ENCODE measurements around the gene PCF11.
"Not testable (repeated sequence)": the region's sequence is repeated elsewhere in the genome, so short reads cannot be mapped to it uniquely, and the experiment has no call there.

PCF11 gene, protein sequence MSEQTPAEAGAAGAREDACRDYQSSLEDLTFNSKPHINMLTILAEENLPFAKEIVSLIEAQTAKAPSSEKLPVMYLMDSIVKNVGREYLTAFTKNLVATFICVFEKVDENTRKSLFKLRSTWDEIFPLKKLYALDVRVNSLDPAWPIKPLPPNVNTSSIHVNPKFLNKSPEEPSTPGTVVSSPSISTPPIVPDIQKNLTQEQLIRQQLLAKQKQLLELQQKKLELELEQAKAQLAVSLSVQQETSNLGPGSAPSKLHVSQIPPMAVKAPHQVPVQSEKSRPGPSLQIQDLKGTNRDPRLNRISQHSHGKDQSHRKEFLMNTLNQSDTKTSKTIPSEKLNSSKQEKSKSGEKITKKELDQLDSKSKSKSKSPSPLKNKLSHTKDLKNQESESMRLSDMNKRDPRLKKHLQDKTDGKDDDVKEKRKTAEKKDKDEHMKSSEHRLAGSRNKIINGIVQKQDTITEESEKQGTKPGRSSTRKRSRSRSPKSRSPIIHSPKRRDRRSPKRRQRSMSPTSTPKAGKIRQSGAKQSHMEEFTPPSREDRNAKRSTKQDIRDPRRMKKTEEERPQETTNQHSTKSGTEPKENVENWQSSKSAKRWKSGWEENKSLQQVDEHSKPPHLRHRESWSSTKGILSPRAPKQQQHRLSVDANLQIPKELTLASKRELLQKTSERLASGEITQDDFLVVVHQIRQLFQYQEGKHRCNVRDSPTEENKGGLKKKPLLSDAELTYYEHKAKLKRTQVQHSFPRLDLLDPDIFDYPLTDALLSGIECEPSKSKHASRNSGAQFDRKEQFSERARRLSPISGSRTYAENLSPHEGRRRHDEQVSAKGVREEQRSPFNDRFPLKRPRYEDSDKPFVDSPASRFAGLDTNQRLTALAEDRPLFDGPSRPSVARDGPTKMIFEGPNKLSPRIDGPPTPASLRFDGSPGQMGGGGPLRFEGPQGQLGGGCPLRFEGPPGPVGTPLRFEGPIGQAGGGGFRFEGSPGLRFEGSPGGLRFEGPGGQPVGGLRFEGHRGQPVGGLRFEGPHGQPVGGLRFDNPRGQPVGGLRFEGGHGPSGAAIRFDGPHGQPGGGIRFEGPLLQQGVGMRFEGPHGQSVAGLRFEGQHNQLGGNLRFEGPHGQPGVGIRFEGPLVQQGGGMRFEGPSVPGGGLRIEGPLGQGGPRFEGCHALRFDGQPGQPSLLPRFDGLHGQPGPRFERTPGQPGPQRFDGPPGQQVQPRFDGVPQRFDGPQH (N-terminal part only)

DNA sequence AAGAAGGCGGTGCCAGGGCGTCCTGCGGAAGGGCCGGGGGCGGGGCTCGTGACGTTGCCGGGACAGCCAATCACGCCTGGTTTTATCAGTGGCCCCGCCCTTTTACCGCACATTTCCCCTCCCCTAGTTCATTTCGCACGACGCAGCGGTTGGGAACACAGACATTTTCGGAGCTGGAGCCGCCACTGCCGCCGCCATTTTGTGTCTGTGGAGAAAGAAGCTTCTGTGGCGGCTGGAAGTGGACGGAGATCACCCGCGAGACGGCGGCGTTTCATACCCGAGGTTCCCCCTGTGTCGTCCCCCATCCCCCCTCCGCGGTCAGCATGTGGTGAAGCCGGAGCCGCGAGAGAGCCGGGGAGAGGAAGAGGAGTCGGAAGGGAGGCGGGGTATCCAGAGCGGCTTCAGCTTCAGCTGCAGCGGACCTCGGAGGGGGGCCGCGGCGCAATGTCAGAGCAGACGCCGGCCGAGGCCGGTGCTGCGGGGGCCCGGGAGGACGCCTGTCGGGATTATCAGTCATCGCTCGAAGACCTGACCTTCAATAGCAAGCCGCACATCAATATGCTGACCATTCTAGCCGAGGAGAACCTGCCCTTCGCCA, at the start of gene PCF11:
TSS of gene PCF11 (plus strand) at position 136 of the 598 bp plus-strand sequence. CDS start at position 445, 309 bp downstream.
- DNase-seq (ENCODE audit: low read depth) = no peak

DNA sequence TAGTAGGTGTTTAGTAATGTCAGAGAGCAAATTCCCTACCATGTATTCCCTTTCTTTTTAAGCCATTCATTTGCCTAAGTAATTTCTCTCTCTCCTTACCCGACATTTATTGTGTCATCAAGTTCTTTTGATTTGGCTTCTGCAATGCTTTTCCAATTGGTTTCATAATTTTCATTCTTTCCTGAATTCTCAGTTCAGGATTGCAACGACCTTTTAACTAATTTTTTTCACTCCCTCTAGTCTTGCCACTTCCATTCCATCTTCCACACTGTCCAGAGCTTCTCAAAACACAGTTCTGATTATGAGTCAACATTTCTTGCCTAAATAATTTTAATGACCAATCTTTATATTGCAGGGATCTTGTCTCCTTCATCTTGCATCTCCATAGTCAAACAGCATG, 44.0 kb upstream of the PCF11 start:
- no peak for DNase-seq (ENCODE audit: low read depth)

DNA sequence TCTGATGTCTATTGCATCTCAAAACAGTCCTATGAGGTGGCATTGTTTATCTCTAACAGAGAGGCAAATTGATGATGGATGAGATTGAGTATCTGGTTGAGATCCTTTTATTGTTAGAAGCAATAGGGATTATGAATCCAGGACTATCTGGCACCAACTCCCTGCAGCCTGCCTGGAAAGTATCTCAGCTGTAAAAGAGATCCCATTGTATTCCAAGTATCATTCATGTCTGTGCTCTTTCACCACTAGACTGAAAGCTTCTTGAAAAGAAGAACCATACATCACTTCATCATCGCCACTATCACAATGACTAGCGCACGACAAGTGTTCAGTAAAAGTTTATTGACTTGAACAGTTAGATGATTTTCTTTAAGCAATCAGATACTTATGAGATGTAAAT, 41.9 kb upstream of the PCF11 start:
- DNase-seq (ENCODE audit: low read depth) = no peak

DNA sequence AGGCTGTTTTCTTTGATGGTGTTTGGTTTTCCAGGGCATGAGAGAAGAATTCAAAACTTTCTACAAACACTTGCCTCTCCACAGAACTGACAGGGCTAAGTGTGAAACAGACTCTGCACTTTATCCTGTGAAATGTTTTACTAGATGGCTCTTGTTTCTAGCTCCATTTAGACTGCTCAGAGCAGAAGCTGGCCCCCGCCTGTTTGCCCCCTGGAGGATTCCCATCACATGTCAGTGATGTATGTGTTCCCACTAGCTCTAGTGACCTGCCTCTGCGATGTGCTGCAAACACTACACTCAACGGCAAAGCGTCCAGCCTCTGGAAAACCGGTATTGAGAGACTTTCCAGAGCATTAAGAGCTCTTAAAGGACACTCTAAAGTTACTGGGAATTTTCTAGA, 41.4 kb upstream of the PCF11 start:
- DNase-seq (ENCODE audit: low read depth) = no peak

DNA sequence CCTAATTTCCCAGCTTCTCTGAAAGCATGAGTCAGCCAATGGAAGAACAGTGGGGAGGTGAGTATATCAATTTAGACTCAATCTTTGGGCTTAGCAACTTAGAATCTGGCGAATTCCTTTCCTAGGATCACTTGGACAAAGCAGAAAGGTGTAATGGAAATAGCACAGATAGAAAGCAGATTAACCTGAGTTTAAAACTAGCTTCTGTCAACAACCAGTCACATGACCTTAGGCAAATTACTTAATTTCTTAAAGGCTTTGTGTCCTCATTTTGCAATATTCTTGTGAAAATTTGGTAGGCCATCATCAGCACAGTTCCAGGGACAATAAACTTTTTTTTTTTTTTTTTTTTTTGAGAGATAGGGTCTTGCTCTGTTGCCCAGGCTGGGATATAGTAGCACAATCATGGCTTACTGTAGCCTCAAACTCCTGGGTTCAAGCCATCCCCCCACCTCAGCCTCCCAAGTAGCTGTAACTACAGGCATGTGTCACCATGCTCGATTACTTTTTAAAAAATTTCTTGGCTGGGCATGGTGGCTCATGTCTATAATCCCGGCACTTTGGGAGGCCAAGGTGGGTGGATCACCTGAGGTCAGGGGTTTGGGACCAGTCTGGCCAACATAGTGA, 40.8 kb upstream of the PCF11 start:
- DNase-seq (ENCODE audit: low read depth) = no peak

DNA sequence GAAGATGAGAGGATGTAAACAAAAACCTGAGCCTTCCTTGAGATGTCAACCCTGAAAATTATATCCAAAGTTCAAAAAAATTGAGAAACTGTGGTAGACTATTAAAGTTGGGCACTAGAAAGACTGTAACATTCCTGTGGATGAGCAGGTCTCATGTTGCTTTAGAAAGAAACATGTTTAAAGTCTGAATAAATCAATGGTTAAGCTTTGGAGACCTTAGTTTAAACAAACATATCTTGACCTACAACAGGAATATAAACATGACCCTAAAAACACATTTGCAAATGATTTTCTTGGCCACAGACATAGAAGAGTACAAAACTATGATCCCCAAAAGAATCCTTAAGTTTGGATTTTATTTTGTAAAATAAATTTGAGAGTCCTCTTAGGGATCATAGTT, 38.1 kb upstream of the PCF11 start:
- no peak for DNase-seq (ENCODE audit: low read depth)

DNA sequence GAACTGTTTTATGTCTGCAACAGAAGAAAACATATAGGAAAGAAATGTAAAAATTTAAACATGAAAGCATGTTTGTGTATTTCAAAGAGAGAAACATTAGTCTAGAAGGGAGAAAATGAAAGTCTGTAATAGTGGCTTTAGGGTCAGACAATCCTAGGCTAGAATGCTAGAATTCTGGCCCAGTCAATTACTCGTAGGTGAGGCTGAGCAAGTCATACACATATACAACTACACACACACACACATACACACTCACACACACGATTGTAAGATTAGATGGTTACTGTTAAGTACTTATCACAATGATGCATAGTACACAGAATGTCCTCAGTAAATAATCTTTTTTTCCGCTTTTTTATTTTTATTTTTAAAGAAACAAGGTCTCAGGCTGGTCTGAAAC, 37.7 kb upstream of the PCF11 start:
- DNase-seq (ENCODE audit: low read depth) = no peak

DNA sequence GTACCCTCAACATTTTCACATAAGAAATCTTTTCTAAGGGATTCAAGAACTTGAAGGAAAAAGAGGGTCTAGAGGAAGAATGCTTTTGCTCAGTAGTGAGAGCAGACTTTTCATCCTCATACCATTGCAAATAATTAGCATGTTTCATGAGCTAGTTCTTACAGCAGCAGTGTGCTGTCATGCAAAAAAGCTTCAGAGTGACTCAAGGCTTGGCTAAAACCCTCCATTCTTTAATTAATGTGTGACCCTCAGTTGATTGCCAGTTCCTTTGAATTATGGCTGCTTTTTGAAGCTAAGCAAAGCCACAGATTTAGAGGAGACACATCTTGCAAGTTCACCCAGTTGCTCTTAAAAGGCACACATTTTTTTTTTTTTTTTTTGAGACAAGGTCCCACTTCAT, 36.6 kb upstream of the PCF11 start:
- no peak for DNase-seq (ENCODE audit: low read depth)

DNA sequence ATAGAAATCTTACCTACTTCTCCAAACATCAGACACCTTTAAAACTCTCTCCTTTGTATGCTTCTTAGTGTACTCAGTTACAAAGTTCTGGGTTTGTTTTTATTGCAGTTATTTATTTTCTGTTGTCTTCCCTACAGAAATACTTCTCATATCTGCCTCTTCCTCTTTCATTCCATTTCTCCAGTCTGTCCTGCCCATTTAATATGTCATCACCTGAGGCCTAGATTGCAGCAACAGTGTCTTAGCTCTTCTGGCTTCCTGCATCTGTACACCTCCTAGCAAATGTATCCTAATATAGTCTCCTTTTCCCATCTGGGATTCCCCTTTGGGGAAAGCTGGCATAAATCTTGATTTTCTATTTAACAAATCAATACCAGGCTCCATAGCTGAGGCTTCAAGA, 34.9 kb upstream of the PCF11 start:
- no peak for DNase-seq (ENCODE audit: low read depth)

DNA sequence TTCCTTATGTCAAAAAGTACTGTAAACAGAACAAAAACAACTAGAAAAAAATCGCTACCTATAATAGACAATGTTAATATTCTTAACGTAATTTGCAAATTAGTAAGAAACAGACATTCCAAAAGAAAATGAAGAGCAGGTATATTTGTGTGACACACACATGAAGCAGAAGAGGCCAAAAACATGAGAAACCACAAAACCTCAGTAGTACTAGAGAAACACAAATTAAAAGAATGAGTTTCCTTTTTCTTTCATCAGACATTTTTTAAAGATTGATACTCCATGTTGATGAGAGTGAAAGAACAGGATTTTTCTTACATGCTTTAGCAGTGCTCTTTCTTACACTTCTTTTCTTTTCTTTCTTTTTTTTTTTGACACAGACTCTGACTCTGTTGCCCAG, 34.2 kb upstream of the PCF11 start:
- no peak for DNase-seq (ENCODE audit: low read depth)

DNA sequence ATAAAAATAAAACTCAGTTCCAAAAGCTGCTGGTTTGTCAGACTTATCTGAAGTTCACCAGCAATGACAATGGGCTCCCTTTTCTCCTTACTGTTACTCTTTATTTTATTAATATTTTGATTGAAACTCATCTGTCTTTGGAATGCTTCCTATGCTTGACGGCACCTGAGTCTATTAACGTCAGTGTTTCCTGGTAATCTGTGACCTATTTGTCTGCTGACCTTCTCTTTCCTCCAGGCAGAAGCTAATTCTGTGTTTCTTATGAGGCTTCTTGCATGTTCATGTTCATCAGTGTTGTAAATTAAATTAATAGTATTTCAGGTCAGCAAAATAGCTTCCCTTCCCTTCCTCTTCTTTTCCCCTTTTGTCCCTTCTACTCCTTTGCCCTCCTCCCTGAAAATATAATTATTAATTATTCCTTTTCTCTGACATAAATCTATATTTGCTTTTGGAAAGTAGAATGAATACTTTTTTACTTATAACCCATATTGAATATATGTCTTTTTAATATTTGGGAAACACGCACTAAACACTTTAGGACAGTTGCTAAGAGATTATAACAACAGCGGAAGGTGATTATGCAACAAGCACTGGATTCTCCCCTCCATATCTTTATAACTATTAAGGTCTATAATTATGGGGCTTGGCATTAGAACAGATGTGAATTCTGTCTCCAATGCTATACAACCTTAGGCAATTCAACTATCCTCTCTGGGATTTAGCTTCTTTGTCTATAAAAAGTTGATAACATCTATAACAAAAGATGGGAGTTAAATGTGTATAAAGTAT, 32.1 kb upstream of the PCF11 start:
- no peak for DNase-seq (ENCODE audit: low read depth)

DNA sequence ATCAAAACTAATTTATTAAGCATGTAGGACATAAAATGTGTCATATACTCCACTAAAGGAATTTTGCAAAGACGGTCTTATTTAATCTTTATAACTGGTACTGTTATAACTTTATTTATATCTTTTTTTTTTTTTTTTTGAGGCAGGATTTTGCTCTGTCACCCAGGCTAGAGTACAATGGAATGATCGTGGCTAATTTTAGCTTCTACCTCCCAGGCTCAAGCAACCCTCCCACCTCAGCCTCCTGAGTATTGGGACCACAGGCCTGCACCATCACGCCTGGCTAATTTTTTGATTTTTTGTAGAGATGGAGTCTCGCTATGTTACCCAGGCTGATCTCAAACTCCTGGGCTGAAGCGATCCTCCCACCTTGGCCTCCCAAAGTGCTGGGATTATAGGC, 31.4 kb upstream of the PCF11 start:
- DNase-seq (ENCODE audit: low read depth) = no peak

DNA sequence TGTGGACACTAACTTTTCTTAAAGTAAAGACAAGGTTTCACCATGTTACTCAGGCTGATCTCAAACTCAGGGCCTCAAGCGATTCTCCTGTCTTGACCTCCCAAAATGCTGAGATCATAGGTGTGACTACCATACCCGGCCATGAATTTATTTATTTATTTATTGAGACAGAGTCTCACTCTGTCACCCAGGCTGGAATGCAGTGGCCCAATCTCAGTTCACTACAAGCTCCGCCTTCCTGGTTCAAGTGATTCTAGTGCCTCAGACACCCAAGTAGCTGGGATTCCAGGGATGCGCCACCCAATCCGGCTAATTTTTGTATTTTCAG, 29.7 kb upstream of the PCF11 start:
- DNase-seq (ENCODE audit: low read depth) = no peak

DNA sequence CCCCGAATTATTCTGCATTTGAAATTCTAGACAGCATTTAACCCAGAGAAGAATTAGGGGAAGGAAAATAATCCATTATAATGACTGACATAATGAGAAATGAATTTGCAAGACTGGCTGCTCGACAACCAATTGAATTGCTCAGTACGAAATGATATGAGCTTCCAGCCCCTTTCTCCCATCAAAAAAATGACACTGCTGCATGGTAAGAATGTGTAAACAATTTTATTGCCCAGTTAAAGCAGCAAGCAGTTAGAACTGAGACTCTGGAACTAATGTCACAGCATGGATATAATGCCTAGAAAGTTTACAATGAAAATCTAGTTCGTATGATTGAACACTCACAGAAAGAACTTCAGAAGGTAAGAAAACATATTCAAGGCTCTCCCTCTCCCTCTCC, 24.7 kb upstream of the PCF11 start:
- DNase-seq (ENCODE audit: low read depth) = no peak

DNA sequence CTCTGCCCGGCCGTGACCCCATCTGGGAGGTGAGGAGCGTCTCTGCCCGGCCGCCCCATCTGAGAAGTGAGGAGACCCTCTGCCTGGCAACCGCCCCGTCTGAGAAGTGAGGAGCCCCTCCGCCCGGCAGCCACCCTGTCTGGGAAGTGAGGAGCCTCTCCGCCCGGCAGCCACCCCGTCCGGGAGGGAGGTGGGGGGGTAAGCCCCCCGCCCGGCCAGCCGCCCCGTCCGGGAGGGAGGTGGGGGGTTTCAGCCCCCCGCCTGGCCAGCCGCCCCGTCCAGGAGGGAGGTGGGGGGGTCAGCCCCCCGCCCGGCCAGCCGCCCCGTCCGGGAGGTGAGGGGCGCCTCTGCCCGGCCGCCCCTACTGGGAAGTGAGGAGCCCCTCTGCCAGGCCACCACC, 23.7 kb upstream of the PCF11 start:
- not testable (repeated sequence) for DNase-seq (ENCODE audit: low read depth)

DNA sequence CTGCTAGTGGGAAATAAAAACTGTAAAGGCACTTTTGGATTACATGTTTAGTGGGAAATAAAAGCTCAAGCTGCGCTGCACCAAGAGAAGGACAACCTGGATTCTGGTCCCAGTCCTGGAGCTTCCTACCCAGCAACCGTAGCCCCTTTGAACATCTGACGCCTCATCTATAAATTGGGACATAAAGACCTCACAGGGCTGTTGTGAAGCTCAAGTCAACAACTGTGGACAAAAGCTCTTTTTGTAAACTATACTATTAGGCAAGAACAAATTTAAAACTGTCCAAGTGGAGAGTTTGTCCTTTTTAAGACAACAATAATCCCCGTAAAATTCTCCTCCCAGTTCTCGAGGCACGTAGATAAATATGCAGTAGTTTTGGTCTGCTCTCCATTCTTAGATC, 17.6 kb upstream of the PCF11 start:
- DNase-seq (ENCODE audit: low read depth) = no peak

DNA sequence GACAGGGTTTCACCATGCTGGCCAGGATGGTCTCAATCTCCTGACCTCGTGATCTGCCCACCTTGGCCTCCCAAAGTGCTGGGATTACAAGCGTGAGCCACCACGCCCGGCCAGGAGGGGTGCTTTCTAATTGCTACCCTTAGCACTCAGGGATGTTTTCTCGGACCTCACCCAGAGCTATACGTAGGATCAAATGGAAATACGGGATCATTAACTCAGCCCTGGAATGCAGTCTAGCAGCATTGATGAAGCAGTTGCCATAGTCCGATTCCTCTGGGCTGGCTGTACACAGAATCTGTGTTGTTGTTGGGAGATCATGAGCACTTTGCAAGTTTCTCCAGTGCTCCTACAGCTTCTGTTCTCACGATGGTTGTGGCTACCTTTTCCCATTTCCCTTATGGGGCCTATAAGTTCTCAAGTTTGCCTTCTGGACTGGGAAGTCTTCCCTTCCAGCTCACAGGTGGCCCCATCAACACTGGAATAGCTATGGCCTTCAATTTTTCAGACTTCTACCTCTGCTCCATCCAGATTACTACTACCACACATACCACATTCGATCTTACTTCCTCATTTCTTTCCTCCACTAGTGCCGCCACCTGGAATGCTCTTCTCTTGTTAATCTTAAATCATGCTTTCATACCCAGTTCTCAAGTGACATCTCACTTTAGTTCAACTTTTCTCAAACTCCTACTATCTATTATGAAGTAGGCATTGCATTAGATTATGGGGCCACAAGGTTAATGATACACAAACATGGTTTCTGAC, 16.1 kb upstream of the PCF11 start:
- no peak for DNase-seq (ENCODE audit: low read depth)

DNA sequence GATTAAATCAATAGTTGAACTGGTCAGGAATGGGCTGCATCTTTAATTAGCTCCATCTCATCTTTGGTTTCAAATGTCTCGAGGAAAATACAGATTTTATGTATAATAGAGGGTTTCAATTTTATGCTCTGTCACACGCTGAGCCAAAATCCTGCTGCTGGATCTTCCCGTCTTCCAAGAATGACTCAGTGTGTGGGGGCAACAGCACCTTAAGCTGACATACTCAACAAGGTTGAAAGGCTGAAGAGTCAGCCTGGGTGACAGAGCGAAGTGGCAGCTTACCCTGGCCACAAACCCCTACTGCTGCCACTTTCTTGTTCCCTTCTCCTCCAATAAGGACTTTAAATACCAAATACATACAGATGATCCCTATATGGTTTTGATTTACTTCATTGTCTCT, 9.0 kb upstream of the PCF11 start:
- DNase-seq (ENCODE audit: low read depth) = no peak

DNA sequence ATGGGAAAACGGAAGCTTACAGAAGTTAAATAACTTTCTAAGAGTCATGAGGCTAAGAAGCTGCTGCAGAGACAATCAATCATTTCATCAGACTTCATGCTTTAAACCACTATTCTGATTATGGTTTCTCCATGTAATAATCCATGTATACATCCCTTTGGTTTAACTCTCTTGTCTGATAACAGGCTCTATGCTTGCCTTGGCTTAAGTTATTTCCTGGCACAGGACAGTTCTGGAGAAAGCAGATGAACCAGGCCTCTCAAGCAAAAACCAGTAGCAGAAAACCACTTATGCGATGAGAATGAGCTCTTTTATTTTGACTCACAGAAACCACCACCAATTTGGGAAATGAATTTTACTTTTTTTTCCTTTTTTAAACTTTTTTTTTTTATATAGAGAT, 6.5 kb upstream of the PCF11 start:
- DNase-seq (ENCODE audit: low read depth) = no peak

DNA sequence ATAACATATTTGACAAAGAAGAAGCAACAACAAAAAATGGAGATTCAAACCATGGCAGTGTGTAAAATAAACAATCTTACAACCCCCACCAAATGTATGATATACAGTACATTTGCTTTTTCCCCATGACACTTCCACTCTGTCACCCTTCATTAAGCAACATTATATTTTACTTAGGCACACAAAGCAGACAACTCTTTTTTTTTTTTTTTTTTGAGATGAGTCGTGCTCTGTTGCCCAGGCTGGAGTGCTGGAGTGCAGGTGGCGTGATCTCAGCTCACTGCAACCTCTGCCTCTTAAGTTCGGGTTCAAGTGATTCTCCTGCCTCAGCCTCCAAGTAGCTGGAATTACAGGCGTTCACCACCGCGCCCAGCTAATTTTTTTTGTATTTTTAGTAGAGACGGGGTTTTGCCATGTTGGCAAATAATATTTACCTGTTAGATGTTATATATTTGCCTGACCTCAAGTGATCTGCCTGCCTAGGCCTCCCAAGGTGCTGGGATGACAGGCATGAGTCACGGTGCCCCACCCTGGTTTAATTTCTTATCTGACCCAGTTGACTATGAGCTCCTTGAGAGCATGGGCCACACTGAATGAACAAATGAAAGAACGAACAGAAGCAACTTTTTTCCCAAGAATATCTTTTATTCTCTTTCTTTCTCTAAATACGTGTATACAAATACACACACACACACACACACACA, 5.5 kb upstream of the PCF11 start:
- DNase-seq (ENCODE audit: low read depth) = no peak
